ENCODE data around the gene SKI.

SKI gene

DNA sequence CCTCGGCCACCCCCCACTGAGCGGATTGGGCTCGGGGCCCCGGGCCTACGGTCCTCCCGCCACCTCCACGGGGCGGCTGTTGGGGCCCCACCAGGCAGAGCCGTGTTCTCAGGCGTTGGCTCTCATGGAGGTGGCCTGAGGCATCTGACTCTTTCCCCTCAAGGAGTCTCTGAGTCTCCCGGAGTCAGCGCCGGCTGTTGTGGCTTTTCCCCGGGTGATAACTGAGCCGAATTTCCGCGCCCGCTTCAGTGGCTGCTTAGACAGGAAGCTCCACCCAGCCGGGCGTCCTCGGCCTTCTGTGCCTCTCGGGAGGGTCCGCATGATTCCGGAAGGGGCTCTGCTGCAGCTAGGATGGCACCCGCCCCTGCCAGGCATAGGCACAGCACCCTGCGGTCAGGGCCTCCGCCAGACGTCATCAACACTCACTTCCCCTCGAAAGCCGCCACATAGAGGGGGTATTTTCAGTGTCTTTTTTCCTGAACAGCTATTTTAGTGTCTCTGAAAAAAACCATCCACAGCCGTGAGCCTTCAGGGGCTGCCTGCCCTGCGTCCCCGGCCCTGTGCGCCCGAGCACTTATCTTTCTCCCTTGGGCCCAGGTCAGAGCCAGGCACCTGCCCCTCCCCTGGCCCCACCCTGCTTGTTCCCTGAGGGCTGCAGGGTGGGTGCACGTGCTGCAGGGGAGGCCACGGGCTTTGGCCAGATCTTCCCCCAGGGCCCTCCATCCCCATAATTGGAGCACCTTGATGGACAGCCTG, 72.9 kb downstream of the SKI start:
- Histone ChIP-seq H3F3A (ENCODE audit: control insufficient read depth, insufficient read depth) (0 out of 2 replicates have a peak, but pooled peaks cover 2% of the 10 kb centered on the region), H3K36me3 (ENCODE audit: control insufficient read depth, low read length) (no peaks in the 10 kb centered on the region), H3K4me2 (ENCODE audit: low read length) (peak overlapping the region; percentile 69), H4K20me1 (ENCODE audit: control insufficient read depth, insufficient read depth, low read depth, low read length) (peaks cover 11% of the 10 kb centered on the region; the same call in 1 of the 2 replicates), H3K79me2 (ENCODE audit: control insufficient read depth, low read length) (no peaks in the 10 kb centered on the region), H3K9me3 (ENCODE audit: control insufficient read depth, insufficient read depth, low read length) (no peaks in the 10 kb centered on the region), H3K4me3 (ENCODE audit: low read length) (peak overlapping the region; percentile 56), H3K4me1 (ENCODE audit: control insufficient read depth, low read length) (peaks cover 21% of the 10 kb centered on the region), H3K9me2 (replicated peaks; ENCODE audit: control insufficient read depth, low read length) (no peaks in the 10 kb centered on the region), H3K27ac (ENCODE audit: low read depth, low read length) (peak overlapping the region; percentile 32; the same call in 1 of the 2 replicates), H3K27me3 (ENCODE audit: control insufficient read depth, low read length) (peaks cover 19% of the 10 kb centered on the region)
- TF ChIP-seq, protein P1, sequence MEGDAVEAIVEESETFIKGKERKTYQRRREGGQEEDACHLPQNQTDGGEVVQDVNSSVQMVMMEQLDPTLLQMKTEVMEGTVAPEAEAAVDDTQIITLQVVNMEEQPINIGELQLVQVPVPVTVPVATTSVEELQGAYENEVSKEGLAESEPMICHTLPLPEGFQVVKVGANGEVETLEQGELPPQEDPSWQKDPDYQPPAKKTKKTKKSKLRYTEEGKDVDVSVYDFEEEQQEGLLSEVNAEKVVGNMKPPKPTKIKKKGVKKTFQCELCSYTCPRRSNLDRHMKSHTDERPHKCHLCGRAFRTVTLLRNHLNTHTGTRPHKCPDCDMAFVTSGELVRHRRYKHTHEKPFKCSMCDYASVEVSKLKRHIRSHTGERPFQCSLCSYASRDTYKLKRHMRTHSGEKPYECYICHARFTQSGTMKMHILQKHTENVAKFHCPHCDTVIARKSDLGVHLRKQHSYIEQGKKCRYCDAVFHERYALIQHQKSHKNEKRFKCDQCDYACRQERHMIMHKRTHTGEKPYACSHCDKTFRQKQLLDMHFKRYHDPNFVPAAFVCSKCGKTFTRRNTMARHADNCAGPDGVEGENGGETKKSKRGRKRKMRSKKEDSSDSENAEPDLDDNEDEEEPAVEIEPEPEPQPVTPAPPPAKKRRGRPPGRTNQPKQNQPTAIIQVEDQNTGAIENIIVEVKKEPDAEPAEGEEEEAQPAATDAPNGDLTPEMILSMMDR (IDR thresholded peaks at IDR 0.05; ENCODE audit: low read depth, low read length, poor library complexity, severe bottlenecking), result no peak
- no peak for TF ChIP-seq EZH2phosphoT487 (IDR thresholded peaks at IDR 0.05; ENCODE audit: borderline replicate concordance, low read length)

DNA sequence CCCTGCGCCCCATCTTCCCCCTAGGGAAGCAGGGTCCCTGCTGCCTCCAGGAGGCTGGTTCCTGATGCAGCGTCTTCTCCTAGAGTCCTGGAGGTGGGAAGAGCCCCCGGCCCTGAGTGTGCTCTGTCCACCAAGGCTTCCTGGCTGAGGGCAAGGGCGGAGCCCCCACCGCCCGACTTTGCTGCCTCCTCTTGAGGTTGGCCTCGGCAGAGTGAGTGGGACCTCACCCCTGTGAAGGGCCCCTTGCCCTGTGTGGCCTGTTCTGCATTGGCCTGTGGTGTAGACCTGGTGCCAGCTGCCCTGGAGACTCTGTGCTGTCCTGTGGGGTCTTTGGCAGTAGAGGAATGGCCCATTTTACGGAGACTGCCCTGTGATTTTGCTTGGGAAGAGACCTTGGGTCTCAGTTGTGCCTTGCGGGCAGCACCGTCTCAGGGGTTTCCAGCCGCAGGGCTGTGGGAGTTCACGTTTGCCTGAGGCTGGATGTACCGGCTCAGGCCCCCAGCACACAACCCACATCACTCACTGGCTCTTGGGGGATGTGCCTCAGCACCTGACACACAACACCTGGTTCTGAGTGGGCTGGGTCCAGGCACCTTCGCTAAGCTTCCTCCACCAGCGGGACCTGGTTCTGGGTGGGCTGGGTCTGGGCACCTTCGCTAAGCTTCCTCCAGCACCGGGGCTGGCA, 73.6 kb downstream of the SKI start:
- peak overlapping the region; percentile 56 for H3K4me3 ChIP-seq (ENCODE audit: low read length)
- H3K27ac ChIP-seq (ENCODE audit: low read depth, low read length), result 0 out of 2 replicates have a peak overlapping the region, but pooled peaks have one; percentile 32
- no peaks in the 10 kb centered on the region for H3K36me3 ChIP-seq (ENCODE audit: control insufficient read depth, low read length)

DNA sequence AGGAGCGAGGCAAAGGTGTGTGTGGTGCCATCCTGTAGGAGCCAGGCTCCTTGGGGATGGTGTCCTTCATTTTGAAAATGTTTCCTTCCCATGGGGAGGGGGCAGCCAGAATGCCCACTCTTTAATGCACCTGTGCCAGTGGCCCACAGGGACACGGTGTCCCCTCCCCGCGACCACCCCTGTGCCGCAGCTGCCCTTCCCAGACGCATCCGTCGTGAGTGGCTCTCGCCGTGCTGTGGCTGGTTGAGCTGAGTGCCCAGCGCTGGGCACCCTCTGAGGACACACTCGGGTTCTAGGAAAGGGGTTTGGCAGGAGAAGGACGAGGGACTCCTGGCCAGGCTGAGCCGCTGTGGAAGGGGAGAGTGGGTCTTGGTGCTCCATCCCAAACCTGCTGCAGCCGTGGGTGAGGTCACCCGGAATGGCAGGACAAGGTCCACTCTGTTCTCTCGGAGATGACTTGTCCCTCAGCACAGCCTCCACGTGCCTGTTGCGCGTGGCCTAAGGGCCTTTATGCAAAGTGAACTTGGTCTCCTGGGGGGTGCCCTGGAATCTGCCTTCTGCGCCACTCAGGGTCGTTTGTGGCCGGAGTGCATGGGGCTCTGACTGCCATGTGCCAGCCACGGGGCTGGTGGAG, 74.3 kb downstream of the SKI start:
- Histone ChIP-seq H3K4me1 (ENCODE audit: control insufficient read depth, low read length) (peaks cover 21% of the 10 kb centered on the region), H3K4me3 (ENCODE audit: low read length) (no peak overlapping the region), H3K79me2 (ENCODE audit: control insufficient read depth, low read length) (no peaks in the 10 kb centered on the region), H3F3A (ENCODE audit: control insufficient read depth, insufficient read depth) (0 out of 2 replicates have a peak, but pooled peaks cover 2% of the 10 kb centered on the region), H4K20me1 (ENCODE audit: control insufficient read depth, insufficient read depth, low read depth, low read length) (peaks cover 11% of the 10 kb centered on the region; the same call in 1 of the 2 replicates), H3K9me3 (ENCODE audit: control insufficient read depth, insufficient read depth, low read length) (no peaks in the 10 kb centered on the region), H3K36me3 (ENCODE audit: control insufficient read depth, low read length) (no peaks in the 10 kb centered on the region), H3K27me3 (ENCODE audit: control insufficient read depth, low read length) (peaks cover 19% of the 10 kb centered on the region), H3K9me2 (replicated peaks; ENCODE audit: control insufficient read depth, low read length) (no peaks in the 10 kb centered on the region), H3K4me2 (ENCODE audit: low read length) (no peak overlapping the region), H3K27ac (ENCODE audit: low read depth, low read length) (no peak overlapping the region)
- TF ChIP-seq EZH2phosphoT487 (IDR thresholded peaks at IDR 0.05; ENCODE audit: borderline replicate concordance, low read length), result no peak
- TF ChIP-seq, protein P1 (IDR thresholded peaks at IDR 0.05; ENCODE audit: low read depth, low read length, poor library complexity, severe bottlenecking), result no peak

More for the DNA sequence above, 73.6 kb downstream of the SKI start:
- TF ChIP-seq, protein P1 (IDR thresholded peaks at IDR 0.05; ENCODE audit: low read depth, low read length, poor library complexity, severe bottlenecking), result no peak
- no peak for TF ChIP-seq EZH2phosphoT487 (IDR thresholded peaks at IDR 0.05; ENCODE audit: borderline replicate concordance, low read length)
- H3K27me3 ChIP-seq (ENCODE audit: control insufficient read depth, low read length), result peaks cover 19% of the 10 kb centered on the region
- H3K4me2 ChIP-seq (ENCODE audit: low read length), result peak overlapping the region; percentile 69
- no peaks in the 10 kb centered on the region for H3K9me2 ChIP-seq (replicated peaks; ENCODE audit: control insufficient read depth, low read length)
- H3F3A ChIP-seq (ENCODE audit: control insufficient read depth, insufficient read depth), result 0 out of 2 replicates have a peak, but pooled peaks cover 2% of the 10 kb centered on the region
- H4K20me1 ChIP-seq (ENCODE audit: control insufficient read depth, insufficient read depth, low read depth, low read length), result peaks cover 11% of the 10 kb centered on the region; the same call in 1 of the 2 replicates
- no peaks in the 10 kb centered on the region for H3K9me3 ChIP-seq (ENCODE audit: control insufficient read depth, insufficient read depth, low read length)
- H3K4me1 ChIP-seq (ENCODE audit: control insufficient read depth, low read length), result peaks cover 21% of the 10 kb centered on the region
- no peaks in the 10 kb centered on the region for H3K79me2 ChIP-seq (ENCODE audit: control insufficient read depth, low read length)
